ENCODE data around the gene TRABD2B. TPM values are rescaled to one million over a fixed set of nuclear protein-coding genes. Genes with fewer than 3 reads are reported as not detected.

The TRABD2B gene
- total and polyA plus RNA-seq, 2 of the 13 experiments (the other 11 are each of a cell fraction or from before 2014, with no cell fraction given) = 0.04 TPM; not detected in 1

DNA sequence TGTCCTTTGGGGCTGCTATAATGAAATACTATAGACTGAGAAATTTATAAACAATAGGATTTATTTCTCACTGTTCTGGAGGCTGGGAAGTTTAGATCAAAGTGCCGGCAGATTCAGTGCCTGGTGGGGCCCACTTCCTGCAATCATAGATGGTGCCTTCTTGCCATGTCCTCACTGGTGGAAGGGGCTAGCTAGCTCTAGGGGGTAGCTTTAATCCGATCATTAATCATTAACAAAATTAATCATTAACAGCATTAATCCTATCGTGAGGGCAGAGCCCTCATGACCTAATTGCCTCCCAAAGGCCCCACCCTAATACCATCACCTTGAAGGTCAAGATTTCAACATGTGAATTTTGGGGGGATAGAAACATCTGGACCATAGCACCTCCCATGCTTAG is 124.3 kb downstream of the TRABD2B start (continued):
- TF ChIP-seq TP53 (CRISPR knock-in tag; conservative IDR thresholded peaks at IDR 0.05) = no peak
- TF ChIP-seq, protein P1, sequence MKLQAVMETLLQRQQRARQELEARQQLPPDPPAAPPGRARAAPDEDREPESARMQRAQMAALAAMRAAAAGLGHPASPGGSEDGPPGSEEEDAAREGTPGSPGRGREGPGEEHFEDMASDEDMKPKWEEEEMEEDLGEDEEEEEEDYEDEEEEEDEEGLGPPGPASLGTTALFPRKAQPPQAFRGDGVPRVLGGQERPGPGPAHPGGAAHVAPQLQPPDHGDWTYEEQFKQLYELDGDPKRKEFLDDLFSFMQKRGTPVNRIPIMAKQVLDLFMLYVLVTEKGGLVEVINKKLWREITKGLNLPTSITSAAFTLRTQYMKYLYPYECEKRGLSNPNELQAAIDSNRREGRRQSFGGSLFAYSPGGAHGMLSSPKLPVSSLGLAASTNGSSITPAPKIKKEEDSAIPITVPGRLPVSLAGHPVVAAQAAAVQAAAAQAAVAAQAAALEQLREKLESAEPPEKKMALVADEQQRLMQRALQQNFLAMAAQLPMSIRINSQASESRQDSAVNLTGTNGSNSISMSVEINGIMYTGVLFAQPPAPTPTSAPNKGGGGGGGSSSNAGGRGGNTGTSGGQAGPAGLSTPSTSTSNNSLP (IDR thresholded peaks at IDR 0.05; ENCODE audit: low read depth, low read length) = 0 out of 2 replicates have a peak, but pooled peaks have one; percentile 17
- TF ChIP-seq ZFP1 (CRISPR knock-in tag; IDR thresholded peaks at IDR 0.05) = no peak
- TF ChIP-seq HOXA9 (CRISPR knock-in tag; IDR thresholded peaks at IDR 0.05; ENCODE audit: borderline replicate concordance) = no peak
- TF ChIP-seq, protein P2, sequence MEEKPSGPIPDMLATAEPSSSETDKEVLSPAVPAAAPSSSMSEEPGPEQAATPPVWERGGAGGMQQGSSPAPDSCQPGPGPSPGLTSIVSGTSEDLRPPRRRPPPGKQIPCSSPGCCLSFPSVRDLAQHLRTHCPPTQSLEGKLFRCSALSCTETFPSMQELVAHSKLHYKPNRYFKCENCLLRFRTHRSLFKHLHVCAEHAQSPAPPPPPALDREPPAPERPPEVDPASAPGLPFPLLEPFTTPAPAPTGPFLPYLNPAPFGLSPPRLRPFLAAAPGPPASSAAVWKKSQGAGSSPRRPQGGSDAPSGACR (CRISPR knock-in tag; IDR thresholded peaks at IDR 0.05) = no peak
- TF ChIP-seq MED1 (CRISPR knock-in tag; IDR thresholded peaks at IDR 0.05) = peak; percentile 16
- TF ChIP-seq MTF2 (CRISPR knock-in tag; IDR thresholded peaks at IDR 0.05; ENCODE audit: borderline replicate concordance) = no peak
- TF ChIP-seq, protein P3, sequence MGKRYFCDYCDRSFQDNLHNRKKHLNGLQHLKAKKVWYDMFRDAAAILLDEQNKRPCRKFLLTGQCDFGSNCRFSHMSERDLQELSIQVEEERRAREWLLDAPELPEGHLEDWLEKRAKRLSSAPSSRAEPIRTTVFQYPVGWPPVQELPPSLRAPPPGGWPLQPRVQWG (CRISPR knock-in tag; IDR thresholded peaks at IDR 0.05; ENCODE audit: borderline replicate concordance, low read depth) = no peak
- no peak for TF ChIP-seq ZNF251 (CRISPR knock-in tag; IDR thresholded peaks at IDR 0.05)
- TF ChIP-seq YEATS4 (CRISPR knock-in tag; IDR thresholded peaks at IDR 0.05; ENCODE audit: borderline replicate concordance) = no peak
- TF ChIP-seq, protein P4, sequence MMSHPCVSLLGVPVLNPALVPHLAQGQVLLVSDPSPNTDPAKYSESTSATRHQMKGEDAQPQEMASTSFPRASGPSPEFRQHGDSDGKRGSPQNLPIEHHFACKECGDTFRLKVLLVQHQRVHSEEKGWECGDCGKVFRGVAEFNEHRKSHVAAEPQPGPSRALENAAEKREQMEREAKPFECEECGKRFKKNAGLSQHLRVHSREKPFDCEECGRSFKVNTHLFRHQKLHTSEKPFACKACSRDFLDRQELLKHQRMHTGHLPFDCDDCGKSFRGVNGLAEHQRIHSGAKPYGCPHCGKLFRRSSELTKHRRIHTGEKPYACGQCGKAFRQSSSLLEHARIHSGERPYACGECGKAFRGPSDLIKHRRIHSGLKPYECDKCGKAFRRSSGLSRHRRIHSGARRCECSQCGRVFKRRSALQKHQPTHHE (CRISPR knock-in tag; IDR thresholded peaks at IDR 0.05; ENCODE audit: borderline replicate concordance) = no peak
- no peak for TF ChIP-seq TCF7L2 (IDR thresholded peaks at IDR 0.05; ENCODE audit: low read depth, low read length)
- TF ChIP-seq NCOA5 (CRISPR knock-in tag; IDR thresholded peaks at IDR 0.05) = no peak
- TF ChIP-seq ZNF333 (CRISPR knock-in tag; IDR thresholded peaks at IDR 0.05; ENCODE audit: borderline replicate concordance) = no peak
- TF ChIP-seq, protein P5, sequence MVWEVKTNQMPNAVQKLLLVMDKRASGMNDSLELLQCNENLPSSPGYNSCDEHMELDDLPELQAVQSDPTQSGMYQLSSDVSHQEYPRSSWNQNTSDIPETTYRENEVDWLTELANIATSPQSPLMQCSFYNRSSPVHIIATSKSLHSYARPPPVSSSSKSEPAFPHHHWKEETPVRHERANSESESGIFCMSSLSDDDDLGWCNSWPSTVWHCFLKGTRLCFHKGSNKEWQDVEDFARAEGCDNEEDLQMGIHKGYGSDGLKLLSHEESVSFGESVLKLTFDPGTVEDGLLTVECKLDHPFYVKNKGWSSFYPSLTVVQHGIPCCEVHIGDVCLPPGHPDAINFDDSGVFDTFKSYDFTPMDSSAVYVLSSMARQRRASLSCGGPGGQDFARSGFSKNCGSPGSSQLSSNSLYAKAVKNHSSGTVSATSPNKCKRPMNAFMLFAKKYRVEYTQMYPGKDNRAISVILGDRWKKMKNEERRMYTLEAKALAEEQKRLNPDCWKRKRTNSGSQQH (CRISPR knock-in tag; IDR thresholded peaks at IDR 0.05; ENCODE audit: low read depth) = no peak
- TF ChIP-seq SIN3B (IDR thresholded peaks at IDR 0.05; ENCODE audit: low read length) = no peak
- TF ChIP-seq PAX8 (CRISPR knock-in tag; IDR thresholded peaks at IDR 0.05; ENCODE audit: borderline replicate concordance) = no peak
- no peak for TF ChIP-seq TEAD3 (CRISPR knock-in tag; optimal IDR thresholded peaks at IDR 0.05; ENCODE audit: borderline replicate concordance)
- no peak for TF ChIP-seq ZSCAN12 (CRISPR knock-in tag; IDR thresholded peaks at IDR 0.05)
- no peak for TF ChIP-seq ZNF441 (CRISPR knock-in tag; IDR thresholded peaks at IDR 0.05; ENCODE audit: borderline replicate concordance)
- peak; percentile 34; the same call in 1 of the 2 replicates for TF ChIP-seq SOX5 (CRISPR knock-in tag; IDR thresholded peaks at IDR 0.05; ENCODE audit: borderline replicate concordance)
- no peak for TF ChIP-seq ZNF234 (CRISPR knock-in tag; conservative IDR thresholded peaks at IDR 0.05)
- TF ChIP-seq ZNF629 (CRISPR knock-in tag; conservative IDR thresholded peaks at IDR 0.05) = no peak
- TF ChIP-seq MLLT10 (CRISPR knock-in tag; IDR thresholded peaks at IDR 0.05) = no peak
- TF ChIP-seq PAWR (CRISPR knock-in tag; IDR thresholded peaks at IDR 0.05; ENCODE audit: borderline replicate concordance) = 0 out of 2 replicates have a peak, but pooled peaks have one; percentile 22
- TF ChIP-seq, protein P6, sequence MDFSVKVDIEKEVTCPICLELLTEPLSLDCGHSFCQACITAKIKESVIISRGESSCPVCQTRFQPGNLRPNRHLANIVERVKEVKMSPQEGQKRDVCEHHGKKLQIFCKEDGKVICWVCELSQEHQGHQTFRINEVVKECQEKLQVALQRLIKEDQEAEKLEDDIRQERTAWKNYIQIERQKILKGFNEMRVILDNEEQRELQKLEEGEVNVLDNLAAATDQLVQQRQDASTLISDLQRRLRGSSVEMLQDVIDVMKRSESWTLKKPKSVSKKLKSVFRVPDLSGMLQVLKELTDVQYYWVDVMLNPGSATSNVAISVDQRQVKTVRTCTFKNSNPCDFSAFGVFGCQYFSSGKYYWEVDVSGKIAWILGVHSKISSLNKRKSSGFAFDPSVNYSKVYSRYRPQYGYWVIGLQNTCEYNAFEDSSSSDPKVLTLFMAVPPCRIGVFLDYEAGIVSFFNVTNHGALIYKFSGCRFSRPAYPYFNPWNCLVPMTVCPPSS (IDR thresholded peaks at IDR 0.05) = no peak
- no peak for TF ChIP-seq DR1 (CRISPR knock-in tag; IDR thresholded peaks at IDR 0.05)
